Measurements from ENCODE around the gene SVIL.
"Not testable (repeated sequence)": the region's sequence is repeated elsewhere in the genome, so short reads cannot be mapped to it uniquely, and the experiment has no call there.

The SVIL gene

DNA sequence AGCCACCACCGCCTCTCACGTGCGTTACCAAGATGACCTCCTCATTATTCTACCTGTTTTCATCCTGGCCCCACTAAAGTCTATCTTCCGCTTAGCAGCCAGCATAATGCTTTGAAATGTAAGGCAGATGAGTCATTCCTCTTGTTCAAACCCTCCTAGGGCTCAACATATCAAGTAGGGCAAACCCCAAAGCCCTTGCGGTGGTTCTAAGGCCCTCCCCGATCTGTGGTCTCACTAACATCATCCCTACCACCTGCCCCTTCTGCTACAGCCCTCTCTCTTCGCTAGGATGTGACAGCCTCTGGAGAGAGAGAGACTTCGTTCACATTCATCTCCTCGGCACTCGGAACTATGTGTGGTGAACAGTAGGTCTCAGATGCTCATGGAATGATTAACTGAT lies 94.8 kb downstream of the SVIL start:
- no peak for DNase-seq (ENCODE audit: low read depth in 2 of 2)

DNA sequence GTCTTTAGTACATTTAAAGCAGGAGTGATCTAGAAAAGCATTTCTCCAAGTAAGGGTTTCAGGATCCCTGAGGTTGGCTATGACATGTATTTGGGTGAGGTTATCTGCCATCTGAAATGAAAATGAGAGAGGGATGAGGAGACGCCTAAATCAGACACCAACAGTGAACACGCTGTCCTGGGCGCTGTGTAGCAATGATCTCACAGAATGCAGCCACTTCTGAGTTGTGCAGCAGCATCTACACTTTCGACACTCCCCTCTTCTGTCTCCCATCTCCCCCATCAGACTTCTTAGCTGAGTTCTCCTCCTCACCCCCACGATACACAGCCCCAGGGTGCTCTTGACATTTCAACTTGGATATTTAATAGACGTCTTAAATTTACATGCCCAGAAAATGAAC lies 95.4 kb downstream of the SVIL start:
- DNase-seq (ENCODE audit: low read depth in 2 of 2), result no peak

DNA sequence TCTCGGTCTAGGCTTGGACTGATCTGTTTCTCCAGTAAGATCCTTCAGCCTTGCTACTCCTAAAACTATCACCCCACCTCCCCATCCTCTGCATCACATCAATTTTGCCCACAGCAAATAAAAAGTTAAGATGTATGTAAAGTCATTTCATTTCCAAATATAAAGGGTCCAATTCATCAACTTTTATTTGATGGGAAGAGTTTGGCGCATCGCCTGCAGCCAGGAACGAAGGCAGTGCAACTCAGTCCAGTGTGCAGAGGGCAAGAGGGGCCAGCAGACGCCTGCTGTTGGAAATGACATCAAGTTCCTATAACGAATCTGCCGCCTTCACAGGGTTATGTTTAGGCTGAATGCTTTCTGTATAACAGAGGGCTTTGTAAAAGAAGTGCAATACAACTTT lies 97.0 kb downstream of the SVIL start:
- no peak for DNase-seq (ENCODE audit: low read depth in 2 of 2)

DNA sequence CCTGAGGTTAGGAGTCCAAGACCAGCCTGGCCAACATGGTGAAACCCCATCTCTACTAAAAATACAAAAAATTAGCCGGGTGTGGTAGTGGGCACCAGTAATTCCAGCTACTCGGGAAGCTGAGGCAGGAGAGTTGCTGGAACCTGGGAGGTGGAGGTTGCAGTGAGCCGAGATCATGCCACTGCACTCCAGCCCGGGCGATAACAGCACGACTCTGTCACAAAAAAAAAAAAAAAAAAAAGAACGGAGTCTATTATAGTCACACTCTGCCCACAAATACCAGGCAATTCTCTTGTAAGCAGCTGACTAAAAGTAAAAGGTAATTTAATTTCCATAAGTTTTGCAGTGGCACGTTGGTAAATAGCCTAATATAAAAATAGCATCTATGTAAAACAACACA lies 98.1 kb downstream of the SVIL start:
- not testable (repeated sequence) for DNase-seq (ENCODE audit: low read depth in 2 of 2)

DNA sequence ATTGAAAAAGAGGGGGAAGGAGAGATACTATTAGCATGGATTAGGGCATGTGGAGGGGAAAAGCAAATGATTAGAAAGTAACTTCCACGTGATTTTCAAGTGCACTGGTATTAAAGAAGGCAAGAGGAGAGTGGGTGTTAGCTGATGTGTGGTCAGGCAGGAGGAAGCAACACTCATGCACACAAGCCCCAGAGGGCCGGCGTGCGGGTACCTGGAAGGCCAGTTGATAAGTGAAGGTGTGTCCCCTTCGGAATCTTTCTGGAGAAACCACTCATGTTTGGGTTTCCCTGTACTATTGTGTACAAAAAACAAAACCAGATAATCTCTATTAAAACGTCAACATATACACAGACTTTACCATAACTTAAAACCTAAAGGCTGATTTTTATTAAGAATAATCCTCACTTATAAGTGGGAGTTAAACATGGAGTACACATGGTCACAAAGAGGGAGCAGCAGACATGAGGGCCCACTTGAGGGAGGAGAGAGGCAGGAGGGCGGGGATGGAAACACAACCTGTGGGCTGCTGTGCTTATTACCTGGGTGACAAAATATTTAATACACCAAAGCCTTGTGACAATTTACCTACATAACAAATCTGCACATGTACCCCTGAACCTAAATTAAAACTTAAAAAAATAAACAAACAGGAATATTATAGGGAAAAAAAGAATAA lies 98.9 kb downstream of the SVIL start:
- DNase-seq (ENCODE audit: low read depth in 2 of 2), result no peak

DNA sequence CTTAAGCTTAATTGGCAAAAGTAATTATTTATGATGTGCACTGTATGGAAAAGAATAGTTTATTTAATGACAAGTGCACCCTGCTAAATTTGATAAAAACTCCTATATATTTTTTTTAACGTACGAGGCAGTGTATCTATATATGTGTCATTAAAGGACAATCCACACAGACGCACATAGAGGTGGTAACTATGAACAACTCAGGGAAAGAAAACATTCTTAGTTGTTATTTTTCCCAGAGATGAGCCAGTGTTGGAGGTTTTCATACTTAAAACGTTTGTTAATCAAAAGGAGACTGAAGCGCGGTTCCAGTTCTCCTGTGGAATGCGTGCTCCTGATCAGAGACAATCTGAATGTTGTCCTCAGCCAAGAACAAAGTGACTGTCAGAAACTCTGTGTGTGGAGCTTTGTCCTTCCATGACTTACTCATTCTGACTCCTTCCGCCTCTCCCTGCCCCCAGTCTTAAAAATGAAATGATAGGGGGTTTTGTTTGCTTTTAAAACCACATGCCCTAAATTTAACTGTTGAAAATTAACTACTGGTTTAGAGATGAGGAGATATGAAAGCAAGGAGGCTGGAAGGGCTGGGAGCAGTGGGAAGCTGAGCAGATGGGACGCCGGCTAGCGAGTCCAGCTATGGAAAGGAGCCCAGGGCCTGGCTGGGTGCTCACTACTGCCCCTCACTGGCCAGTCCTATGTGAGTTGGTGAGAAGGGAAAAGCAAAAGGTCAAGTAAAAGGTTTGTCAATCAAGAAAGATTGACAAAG lies 99.6 kb downstream of the SVIL start:
- DNase-seq (ENCODE audit: low read depth in 2 of 2), result no peak

DNA sequence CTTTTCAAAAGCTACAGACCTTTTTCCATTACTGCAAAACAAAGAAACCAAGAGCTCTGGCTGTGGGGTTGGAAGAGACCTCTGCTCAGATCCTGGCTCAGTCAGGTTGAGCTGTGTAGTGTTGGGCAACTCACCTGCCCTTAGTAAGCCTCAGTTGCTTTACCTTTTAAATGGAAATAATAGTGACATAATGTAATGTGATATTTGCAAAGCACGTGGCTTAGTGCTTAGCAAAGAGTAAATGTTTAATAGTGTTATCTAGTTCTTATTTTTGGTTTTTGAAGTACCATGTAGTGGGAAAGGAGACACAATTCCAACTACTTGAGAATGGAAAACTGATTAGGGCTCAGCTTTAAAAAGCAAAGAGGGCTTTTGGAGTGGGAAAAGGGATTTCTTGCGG lies 100.2 kb downstream of the SVIL start:
- DNase-seq (ENCODE audit: low read depth in 2 of 2), result no peak

DNA sequence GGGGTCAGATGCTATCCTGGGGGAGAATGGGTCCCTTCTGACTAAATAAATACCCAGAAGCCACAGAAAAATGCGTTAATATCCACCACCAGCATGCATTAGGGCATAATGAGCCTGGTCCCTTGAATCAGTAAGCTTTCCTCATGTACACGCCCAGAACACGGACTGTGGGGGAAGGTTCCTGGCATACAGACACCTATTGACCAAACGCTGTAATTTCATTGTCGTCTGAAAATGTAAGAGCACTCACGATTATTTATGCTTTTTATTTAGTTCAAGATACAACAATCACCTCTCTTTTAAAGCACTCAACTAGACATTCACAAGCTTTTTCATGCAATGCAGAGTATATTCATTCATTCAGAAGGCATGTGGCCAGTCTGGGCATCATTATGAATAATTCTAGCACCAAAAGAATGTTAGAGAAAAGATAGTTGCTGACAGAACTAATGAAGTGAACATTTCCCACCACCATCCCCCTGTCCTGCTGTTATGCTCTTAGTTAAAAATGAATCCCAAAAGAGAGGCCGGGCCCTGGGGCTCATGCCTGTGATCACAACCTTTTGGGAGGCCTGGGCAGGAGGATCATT lies 101.0 kb downstream of the SVIL start:
- no peak for DNase-seq (ENCODE audit: low read depth in 2 of 2)

DNA sequence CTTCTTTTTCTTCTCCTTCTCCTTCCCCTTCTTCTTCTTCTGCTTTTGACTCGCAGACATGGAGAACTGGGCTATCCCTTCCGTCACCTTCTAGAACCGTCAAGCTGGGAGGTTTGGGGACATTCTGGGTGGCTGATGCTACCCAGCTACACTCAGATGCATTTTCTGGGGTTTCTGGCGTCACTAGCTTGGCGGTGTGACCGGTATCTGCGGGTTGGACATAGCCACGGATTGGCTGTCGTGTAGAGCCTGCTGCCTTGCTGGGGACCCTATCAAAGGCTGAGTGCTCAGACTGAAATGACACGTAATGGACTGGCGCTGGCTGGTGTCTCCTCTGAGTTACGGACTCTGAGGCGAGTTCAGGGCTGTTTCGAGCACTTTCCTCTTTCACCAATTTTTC lies 101.7 kb downstream of the SVIL start:
- no peak for DNase-seq (ENCODE audit: low read depth in 2 of 2)

DNA sequence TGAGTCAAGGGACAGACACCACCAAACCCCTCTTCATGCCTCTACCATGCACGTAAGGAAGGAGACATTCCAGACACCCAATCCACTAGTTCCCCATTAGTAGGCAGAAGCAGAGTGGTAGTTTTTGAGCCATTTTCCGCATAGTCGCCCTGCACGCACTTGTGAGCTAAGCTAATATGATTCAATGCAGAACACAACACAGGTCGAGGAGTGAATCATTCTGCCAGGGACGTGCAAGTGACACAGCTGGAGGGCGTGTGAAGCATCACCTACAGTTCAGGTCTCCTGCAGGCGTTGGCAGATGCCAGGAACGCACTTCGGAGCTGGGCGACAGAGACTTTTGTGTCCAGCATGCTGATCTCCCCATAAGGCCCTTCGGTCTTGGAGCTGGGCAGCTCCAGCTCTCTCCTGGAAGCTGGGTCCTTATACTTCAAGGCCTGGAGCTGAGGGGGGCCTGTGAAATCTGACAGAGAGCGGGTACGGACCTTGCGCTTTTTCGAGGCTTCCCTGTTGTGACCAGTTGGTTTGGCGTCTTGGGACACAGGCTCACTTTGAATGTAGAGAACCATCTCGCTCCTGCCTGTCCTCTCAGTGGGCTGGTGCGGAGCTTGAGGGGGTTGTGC lies 102.4 kb downstream of the SVIL start:
- no peak for DNase-seq (ENCODE audit: low read depth in 2 of 2)

DNA sequence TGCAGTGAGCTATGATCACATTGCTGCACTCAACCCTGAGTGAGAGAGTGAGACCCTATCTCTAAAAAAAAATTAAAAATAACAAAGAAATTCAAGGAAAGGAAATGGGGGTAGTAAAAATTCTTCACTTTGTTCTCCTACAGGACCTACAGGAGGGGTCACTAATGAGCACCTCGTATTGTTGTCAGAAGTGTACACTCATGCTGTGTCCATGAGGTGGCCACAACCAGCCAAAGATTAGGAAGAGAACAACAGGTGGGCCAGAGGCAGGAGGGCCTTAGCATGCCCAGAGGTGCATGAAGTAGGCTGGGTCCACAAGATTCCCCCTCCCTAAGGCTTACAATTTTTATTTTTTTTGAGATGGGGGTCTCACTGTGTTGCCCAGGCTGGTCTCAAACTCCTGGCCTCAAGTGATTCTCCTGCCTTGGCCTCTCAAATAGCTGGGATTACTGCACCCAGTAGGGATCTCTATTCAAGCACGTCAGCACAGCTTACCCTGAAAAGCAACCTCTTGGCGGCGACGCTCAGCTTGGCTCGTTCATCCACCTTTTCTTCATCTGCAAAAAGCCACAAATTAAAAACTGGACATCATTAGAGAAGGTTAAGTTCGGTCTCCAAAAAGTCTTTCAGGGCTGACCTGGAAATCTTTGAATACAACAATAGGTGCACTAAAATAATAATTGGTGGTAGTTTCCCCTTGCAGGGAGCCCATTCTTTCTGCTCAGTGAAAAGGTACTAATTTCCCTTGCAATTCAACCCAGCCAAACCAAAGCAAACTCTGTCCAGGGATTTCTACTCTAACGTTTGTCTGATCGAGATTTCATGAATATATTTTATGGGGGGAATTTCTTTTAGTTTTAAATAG lies 104.4 kb downstream of the SVIL start:
- no peak for DNase-seq (ENCODE audit: low read depth in 2 of 2)

DNA sequence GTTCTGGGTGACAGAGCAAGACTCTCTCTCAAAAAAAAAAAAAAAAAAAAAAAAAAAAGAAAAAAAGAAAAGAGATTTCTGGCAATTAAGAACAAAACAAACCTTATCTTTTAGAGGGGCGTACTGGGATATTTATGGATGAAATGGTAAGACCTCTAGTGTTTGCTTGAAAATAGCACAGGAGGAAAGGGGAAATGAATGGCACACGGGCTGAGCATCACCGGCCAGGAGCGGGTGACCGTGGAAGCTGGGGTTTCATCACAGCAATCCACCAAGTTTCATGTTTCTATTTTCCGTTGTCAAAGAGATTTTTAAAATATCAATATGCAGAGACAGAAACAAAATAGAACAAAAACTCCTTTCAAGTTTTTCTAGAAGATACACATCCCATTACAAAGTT lies 105.6 kb downstream of the SVIL start:
- DNase-seq (ENCODE audit: low read depth in 2 of 2), result no peak

DNA sequence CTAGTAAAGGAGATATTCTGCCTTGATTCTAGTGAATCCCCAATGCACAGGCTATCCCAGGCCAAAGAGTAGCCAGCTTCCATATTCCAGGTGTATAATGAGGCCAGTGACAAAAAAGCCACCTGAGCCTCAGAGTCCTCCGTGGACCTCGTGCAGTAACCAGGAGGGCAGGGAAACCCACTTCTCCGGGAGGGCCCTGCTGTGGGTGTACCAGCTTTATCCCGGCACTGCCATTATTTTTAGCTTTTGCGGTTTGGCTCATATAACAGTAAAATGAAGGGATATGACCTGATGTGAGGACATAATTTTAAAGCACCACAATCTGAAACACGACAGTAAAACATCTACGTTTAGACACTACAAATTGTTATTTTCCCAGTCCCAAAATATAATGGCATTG lies 109.0 kb downstream of the SVIL start:
- DNase-seq (ENCODE audit: low read depth in 2 of 2), result no peak

DNA sequence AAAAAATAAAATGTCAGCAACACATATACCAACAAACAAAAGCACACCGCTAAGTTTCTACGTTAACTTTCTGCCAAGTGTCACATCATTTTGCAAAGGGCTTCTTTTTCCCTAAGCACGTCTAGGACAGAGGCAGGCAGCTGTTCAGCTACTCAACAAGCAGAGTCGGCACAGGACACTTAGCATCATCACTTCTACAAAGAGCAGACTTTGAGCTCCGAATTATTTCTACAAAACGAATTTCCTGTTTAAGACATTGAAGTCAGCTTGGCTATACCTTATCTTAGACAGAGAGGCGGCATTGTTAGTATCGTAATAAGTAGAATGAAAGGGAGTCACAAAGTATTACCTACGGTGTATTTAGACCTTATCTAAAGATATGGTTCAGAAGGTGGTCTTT lies 110.1 kb downstream of the SVIL start:
- DNase-seq (ENCODE audit: low read depth in 2 of 2), result no peak

DNA sequence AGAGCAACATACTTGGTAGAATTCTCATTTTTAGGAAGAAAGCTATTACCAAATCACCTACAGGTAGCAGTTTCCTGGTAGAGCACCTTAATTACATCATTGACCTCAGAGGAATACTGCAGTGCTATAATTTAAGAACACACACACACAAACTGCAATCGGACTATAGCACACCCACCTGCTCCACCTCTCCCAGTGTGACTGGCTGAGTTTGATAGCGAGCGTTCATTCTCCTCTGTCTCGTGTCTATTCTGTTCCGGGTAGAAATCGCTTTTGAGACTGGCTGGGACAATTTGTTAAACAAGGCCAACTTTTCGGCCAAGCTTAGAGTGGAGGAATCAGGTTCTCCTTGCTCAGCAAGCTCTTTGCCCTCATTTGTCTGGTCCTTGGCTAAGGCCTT lies 110.5 kb downstream of the SVIL start:
- DNase-seq (ENCODE audit: low read depth in 2 of 2), result no peak

DNA sequence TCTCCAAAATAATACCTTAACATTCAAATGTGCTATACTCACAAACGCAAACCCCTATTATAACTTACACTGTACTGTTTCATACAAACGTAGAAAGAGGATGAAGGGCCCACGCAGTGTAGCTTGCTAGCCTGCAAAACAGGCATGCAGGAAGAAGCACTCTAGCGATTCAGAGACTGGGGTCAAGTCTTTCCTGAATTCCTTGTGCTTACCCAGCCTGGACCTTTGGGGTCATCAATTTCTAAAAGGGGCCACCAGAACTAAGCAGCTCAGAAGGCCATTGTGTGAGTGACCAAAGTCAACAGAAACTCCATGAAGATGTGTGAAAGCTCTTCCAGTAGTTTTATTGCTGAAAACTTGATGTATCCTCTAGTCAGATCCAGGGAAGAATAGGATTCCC lies 111.9 kb downstream of the SVIL start:
- DNase-seq (ENCODE audit: low read depth in 2 of 2), result no peak

DNA sequence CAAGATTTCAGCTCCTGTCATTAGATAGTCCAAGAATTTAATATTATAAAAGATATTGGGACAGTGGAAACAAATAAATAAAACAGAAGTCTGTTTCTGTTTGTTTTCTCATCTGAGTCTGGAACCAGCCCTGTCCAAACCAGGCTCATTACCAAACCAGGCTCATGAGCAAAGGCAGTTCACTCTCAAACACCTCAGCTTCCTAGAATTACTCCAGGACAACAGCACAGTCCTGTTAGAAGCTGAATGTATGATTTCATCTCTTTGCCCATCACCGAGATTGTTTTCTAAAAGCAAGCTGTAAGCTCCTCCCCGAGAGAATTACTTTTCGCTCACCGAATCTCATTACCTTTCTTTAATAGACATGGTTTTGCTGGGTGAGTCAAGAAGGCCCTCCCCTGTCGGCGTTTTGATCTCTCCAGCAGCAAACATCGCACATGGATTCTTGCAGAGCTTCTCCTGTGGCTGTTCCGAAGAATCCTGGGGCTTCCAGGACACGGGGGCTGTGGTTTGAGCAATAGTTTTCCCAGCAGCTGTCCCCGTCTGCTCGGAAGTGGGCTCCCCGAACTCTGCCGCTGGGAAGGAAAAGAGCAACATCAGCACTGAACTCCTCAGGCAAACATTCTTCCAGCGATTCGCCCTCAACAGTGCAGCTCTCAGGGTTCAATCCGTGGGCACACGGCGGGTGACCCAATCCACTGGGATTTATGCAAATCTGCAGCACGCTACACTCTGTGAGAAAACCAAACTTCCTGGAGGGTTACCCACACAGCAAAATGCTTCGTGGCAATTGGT lies 112.5 kb downstream of the SVIL start:
- no peak for DNase-seq (ENCODE audit: low read depth in 2 of 2)

DNA sequence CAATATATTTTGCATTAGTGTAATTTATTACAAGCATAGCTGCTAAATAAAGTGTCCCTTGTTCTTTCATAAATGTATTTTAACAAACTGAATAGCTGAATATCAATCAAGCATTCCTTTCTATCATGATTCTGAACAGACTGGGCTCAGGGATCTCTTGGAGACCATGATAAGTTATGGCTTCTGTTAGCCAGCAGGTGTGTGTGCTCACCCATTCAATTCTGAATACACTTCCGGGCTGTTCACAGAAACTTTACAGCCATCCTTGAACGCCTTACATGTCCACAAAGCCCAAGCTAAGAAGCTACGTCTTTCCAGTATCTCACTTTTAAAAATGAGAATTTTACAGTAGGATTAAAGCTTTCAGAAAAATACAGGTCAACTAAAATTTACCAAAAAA lies 115.1 kb downstream of the SVIL start:
- DNase-seq (ENCODE audit: low read depth in 2 of 2), result no peak

DNA sequence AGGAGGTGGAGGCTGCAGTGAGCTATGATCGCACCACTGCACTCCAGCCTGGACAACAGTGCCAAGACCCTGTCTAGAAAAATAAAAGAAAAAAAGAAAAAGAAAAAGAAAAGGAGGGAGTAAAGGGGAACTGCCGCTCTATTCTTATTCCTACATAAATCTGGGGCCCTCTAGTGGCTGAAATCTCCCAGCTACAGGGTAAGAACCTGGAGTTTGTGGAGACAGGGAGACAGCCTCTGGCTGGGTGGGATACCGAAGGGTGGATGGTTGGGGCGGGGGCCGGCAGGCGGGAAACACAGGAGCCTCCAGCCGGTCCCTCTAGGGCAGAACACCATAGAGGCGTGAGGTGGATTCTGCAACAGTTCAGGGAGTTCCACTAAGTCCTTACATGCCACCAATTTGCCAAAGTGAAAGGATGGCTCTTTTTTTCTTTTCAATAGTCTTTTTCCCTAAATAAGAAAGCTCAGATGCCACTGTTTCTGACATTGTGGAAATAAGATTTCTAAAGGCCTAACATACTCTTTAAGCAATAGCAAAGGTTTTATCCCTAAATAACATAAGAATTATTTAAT lies 117.3 kb downstream of the SVIL start:
- no peak for DNase-seq (ENCODE audit: low read depth in 2 of 2)

DNA sequence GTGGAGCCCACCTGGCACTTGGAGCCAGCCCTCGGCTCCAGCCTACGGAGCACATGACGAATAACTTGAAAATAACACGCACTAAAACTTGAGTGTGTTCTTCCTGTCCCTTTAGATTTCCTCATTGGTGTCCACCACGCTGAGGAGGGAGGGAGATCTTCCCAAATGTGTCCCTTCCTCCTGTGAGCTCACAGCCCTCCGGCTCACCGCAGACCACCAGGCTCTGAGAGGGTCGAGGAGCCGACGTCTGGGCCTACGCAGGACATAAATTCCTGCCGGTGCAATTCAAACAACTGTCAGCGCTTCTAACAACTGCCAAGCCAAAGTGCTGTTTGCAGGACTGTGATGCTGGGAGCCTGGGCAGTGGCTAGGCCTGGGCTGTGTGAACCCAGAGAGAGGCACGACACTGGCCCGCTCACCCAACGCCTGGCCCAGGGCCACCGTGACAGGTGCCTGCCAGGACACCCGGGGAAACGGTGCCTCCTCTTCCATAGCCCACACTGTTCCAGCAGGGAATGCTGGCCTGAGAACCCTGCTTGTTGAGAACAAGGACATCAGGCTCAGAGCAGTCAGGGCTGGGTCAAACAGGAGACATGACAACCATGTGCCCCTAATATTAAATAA lies 118.3 kb downstream of the SVIL start:
- not testable (repeated sequence) for DNase-seq (ENCODE audit: low read depth in 2 of 2)
